Non-pigmented ciliary epithelial cell (primary cell): Measurements from ENCODE around the gene AP5Z1.
"Not testable (repeated sequence)": the region's sequence is repeated elsewhere in the genome, so short reads cannot be mapped to it uniquely, and the experiment has no call there.

Source experiments
- DNase-seq: peaks from one replicate; pipeline ENCODE4 v3.0.0-alpha.2; 2010; ENCODE audit warnings: low read depth

The AP5Z1 gene

DNA sequence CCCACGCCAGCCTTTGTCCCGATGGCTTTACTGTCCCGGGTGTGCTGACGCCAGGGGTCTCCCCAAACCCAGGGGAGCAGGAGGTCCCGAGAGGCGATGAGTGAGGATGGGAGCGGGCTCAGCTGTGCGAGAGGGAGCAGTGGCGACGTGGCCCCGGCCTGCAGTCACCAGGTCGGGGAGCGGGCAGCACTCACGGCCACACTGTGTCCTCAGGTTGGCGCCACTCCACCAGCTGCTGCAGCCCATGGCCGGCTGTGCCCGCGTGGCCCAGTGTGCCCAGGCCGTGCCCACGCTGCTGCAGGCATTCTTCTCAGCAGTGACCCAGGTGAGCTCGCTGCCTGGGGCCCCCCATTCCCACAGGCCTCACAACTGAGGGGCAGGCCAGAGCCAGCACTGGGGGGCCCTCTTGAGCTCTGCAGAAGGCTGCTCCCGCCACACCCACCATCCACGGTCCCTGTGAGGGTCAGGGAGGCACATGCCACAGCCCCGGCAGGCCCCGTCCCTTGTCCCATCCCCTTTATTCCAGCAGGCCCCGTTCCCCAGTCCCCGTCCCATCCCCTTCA lies 13.3 kb downstream of the AP5Z1 start:
- no peak for DNase-seq

GRCh38 chr7:4789194-4790077 lies 14.0 kb downstream of the AP5Z1 start:
- DNase-seq: no peak

GRCh38 chr7:4790078-4790465 lies 14.6 kb downstream of the AP5Z1 start:
- DNase-seq: no peak

- no peak for DNase-seq
Observed at GRCh38 chr7:4790516-4790991, 15.1 kb downstream of the AP5Z1 start.

GRCh38 chr7:4791101-4791737 lies 15.8 kb downstream of the AP5Z1 start:
- DNase-seq: no peak

GRCh38 chr7:4791738-4792536 lies 16.5 kb downstream of the AP5Z1 start:
- no peak for DNase-seq

GRCh38 chr7:4792537-4793126 lies 17.2 kb downstream of the AP5Z1 start:
- DNase-seq: no peak

DNA sequence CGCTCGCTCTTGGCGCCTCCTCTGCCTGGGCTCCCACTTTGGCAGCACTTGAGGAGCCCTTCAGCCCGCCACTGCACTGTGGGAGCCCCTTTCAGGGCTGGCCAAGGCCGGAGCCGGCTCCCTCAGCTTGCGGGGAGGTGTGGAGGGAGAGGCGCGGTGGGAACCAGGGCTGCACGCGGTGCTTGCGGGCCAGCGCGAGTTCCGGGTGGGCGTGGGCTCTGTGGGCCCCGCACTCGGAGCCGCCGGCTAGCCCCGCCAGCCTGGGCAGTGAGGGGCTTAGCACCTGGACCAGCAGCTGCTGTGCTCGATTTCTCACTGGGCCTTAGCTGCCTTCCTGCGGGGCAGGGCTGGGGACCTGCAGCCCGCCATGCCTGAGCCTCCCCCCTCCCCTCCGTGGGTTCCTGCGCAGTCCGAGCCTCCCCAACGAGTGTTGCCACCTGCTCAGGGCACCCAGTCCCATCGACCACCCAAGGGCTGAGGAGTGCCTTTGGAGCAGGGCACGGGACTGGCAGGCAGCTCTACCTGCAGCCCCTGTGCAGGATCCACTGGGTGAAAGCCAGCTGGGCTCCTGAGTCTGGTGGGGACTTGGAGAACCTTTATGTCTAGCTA lies 18.1 kb downstream of the AP5Z1 start:
- DNase-seq: not testable (repeated sequence)

DNA sequence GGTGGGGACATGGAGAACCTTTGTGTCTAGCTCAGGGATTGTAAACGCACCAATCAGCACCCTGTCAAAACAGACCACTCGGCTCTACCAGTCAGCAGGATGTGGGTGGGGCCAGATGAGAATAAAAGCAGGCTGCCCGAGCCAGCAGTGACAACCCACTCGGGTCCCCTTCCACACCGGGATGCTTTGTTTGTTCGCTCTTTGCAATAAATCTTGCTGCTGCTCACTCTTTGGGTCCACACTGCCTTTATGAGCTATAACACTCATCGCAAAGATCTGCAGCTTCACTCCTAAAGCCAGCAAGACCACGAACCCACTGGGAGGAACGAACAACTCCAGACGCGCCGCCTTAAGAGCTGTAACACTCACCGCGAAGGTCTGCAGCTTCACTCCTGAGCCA lies 18.7 kb downstream of the AP5Z1 start:
- not testable (repeated sequence) for DNase-seq

DNA sequence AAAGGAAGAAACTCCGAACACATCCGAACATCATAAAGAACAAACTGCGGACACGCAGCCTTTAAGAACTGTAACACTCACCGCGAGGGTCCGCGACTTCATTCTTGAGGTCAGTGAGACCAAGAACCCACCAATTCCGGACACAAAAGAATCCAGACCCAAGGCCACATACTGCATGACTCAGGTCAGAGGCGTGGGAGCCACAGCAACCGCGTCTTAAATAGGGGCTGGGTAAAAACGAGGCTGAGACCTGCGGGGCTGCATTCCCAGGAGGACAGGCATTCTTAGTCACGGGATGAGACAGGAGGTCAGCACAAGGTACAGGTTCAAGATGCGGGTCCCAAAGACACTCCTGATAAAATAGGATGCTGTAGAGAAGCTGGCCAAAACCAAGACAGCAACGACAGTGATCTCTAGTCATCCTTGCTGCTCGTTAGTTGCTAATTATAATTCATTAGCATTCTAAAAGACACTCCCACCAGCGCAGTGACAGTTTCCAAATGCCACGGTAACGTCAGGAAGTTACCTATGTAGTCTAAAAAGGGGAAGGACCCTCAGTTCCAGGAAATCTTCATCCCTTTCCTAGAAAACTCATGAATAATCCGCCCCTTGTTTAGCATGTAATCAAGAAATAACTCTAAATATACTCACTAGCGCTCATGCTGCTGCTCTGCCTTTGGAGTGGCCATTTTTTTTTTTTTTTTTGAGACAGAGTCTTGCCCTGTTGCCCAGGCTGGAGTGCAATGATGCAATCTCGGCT lies 19.3 kb downstream of the AP5Z1 start:
- no peak for DNase-seq

GRCh38 chr7:4796453-4796852 lies 21.0 kb downstream of the AP5Z1 start:
- DNase-seq: no peak

DNA sequence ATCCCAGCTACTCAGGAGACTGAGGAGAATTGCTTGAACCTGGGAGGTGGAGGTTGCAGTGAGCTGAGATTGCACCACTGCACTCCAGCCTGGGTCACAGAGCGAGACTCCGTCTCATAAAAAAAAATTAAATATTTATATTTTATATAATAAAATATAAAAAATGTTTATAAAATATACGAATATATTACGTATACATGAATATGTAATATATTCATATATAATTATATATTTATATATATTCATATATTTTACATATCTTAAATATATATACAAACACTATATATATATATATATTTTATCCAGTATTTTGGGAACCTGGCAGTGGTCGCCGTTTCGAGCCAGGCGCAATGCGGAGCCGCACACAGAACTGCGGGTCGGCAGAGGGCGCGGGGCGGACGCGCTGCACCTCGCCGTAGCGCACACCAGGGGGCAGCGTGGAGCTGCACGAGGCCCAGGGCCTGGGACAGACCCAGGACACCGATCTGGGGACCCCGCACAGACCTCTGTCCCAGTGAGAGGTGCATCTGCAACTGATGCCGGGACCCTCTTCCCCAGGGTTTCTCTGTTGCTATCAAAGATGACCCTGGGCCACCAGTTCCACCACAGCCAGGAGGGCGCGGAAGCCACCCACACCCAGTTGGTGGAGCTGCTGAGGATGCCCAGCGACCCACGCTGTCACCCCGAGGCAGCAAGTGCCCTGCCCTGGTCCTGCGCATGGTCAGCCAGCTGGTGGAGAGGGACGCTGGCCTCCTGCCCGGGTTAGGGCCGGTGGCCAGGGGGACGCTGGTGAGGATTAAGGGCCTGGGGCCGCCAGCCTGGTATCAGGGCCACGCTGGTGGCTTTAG lies 22.7 kb downstream of the AP5Z1 start:
- no peak for DNase-seq

DNA sequence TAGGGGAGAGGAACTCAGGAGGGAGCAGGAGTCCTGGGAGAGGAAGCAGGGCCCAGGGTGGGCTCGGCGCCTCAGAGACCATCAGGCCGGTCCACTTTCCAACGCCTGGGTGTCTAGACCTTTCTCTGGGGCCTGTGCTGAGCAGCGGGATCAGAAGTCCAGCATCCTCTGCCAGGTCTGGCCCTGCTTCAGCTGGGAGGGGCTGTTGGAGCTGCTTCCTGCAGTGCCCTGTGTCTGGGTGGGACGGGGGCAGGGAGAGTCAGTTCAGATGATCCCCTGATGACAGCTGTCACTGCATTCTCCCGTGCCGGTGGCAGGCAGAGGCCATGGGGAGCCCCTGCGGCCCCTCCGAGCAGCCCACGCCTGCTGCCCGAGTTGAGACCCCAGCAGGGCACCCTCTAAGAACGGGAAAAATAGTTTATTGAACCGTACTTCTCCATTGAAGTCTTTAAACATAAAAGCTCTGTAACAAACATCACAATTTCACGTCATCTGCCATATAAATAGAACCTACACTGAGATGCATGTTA lies 23.3 kb downstream of the AP5Z1 start:
- no peak for DNase-seq

DNA sequence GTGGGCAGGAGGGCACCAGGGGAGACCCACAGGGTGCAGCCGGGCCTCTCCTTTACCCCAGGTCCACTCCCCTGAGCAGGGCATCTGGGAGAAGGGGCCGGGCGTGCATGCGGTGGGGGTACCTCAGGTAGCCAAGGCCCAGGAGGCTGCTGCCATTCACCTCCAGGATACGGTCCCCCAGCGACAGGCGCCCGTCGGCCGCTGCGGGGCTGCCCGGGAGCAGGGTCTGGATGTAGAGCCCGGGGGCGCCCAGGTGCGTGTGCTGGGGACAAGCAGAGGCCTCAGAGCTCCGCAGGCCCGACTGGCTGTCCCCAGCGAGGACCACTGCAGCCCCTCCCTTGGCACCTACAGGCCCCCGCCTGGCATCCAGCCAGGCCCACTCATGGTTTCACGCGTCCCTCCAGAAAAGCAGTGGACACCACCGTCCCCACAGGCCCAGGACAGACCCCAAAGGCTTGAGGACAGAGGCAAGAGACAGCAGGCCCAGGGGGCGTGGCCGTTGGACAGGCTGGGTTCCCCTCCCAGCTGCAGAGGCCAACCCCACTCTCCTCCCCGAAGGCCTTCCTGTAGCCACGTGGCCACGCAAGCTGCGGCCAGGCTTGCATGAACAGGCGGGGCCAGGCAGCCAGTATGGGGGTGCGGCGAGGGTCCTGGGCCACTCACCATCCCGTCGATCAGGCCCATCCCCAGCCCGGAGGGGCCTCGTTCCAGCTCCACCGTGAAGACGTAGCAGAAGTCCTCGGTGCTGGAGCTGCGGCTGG lies 24.3 kb downstream of the AP5Z1 start:
- no peak for DNase-seq

GRCh38 chr7:4800487-4800886 lies 25.1 kb downstream of the AP5Z1 start:
- no peak for DNase-seq

DNA sequence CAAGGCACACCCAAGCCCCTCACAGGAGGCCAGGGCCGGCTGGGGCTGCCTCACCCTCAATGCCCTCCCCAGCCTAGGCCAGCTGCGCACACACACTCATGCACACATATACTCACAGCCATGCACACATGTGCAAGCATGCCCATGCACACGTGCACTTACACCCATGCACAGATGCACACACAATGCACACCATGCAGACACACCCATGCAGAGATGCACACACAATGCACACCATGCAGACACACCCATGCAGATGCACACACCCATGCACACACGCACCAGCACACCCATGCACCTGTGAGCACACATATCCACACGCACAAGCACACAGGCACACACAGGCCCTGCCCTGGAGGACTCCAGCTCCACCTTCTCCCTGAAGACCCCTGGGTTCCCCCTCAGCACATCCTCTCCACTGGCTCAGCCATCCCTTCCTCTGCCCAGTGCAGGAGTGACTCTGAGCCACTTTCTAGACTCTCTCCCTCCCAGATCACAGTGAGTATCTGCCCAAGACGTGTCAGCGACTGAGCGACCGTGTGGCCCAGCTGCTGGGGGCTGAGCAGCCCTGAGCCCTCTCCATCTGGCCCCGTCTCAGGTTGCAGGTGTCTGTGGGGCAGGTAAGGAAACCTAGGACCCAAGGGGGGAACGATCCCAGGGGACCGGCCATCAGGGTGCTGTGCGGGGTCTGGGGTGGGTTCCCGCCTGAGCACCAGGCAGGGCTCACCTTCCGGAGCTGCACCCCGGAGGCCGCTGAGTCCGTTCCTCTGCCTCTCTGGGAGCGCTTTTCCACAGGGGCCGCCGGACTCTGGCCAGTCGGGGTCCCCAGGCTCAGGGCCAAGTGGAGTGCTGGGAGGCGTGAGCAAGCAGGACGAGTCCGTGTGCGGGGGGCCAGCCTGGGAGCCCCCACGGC lies 25.8 kb downstream of the AP5Z1 start:
- DNase-seq: no peak

DNA sequence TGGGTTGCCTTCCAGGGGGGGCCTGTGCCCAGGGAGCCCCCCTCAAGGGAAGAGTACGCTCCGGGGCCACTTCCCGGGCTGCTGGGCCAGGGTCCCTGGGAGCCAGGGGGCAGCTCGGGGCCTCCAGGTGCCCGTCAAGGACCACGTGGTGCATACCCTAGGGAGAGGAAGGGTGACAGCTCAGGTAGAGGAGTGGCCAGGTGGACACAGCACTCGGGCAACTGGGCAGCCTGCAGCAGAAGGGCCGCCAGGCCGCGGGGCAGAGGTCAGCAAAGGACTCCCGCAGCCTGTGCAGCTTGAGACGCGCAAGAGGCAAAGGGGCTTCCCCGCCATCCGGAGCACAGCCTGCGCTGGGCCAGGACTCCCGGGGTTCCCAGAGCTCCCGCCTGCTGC lies 26.4 kb downstream of the AP5Z1 start:
- no peak for DNase-seq

GRCh38 chr7:4802577-4802976 lies 27.2 kb downstream of the AP5Z1 start:
- not testable (repeated sequence) for DNase-seq
